CD14-positive monocyte (primary cell): ENCODE data around the gene FXYD1. TPM values are rescaled to one million over a fixed set of nuclear protein-coding genes. Genes with fewer than 3 reads are reported as not detected.

Experiments used
- DNase-seq, 3 donors: peaks; one replicate each; pipeline ENCODE4 v3.0.0-alpha.2; 2011 to 2022
- H2AFZ ChIP-seq: 2 replicates; pipeline ENCODE4 v1.6.0; 2012; ENCODE audit warnings: mild to moderate bottlenecking, low read depth, low read length, inconsistent platforms; ENCODE audit not compliant: insufficient read depth, poor library complexity, severe bottlenecking
- H3K27ac ChIP-seq, 2 donors: 1 replicate in 1 of 2; 2 replicates in 1 of 2; pipeline ENCODE4 v1.5.1; 2012 to 2013; ENCODE audit warnings: low read length in 2 of 2, control low read depth in 1 of 2, inconsistent platforms in 1 of 2, low read depth in 1 of 2, mild to moderate bottlenecking in 1 of 2
- H3K27me3 ChIP-seq, 2 donors: one replicate each; pipeline versions ENCODE4 v1.6.0 to v1.6.1; 2011 to 2013; ENCODE audit warnings: low read length in 2 of 2; ENCODE audit not compliant: control insufficient read depth in 2 of 2, insufficient read depth in 2 of 2
- H3K36me3 ChIP-seq, 2 donors: replicated peaks in 1 of 2; 1 replicate in 1 of 2; 2 replicates in 1 of 2; pipeline versions ENCODE4 v1.5.1 to v1.6.1; 2012 to 2013; ENCODE audit warnings: low read length in 2 of 2, control low read depth in 1 of 2, inconsistent platforms in 1 of 2, mild to moderate bottlenecking in 1 of 2; ENCODE audit not compliant: insufficient read depth in 2 of 2, control insufficient read depth in 1 of 2
- H3K4me1 ChIP-seq, 2 donors: 1 replicate in 1 of 2; 2 replicates in 1 of 2; pipeline versions ENCODE4 v1.5.1 to v1.6.1; 2012 to 2013; ENCODE audit warnings: low read length in 2 of 2, control low read depth in 1 of 2, inconsistent platforms in 1 of 2, mild to moderate bottlenecking in 1 of 2, moderate library complexity in 1 of 2; ENCODE audit not compliant: insufficient read depth in 2 of 2, control insufficient read depth in 1 of 2
- H3K4me2 ChIP-seq: replicated peaks from 2 replicates; pipeline ENCODE3; 2012; ENCODE audit warnings: low read length, moderate library complexity, mild to moderate bottlenecking; ENCODE audit not compliant: poor library complexity, severe bottlenecking; ENCODE audit errors: extremely low read depth
- H3K4me3 ChIP-seq, 3 experiments: fragments of 200-600 bp in 1 of 3; sonication (generic) in 1 of 3; replicated peaks in 1 of 3; 1 replicate in 2 of 3; 2 replicates in 1 of 3; pipeline ENCODE4 v1.5.1; 2011 to 2013; ENCODE audit warnings: low read length in 3 of 3, mild to moderate bottlenecking in 3 of 3, control low read depth in 2 of 3, low read depth in 2 of 3, inconsistent platforms in 1 of 3, moderate library complexity in 1 of 3
- H3K79me2 ChIP-seq: 2 replicates; pipeline ENCODE4 v1.6.0; 2012; ENCODE audit warnings: mild to moderate bottlenecking, control low read depth, inconsistent platforms, low read length, moderate library complexity; ENCODE audit not compliant: insufficient read depth
- H3K9ac ChIP-seq: 2 replicates; pipeline ENCODE4 v1.6.0; 2017; ENCODE audit warnings: low read length, mild to moderate bottlenecking; ENCODE audit not compliant: insufficient read depth, poor library complexity, severe bottlenecking
- H3K9me3 ChIP-seq, 2 donors: replicated peaks in 1 of 2; 1 replicate in 1 of 2; 2 replicates in 1 of 2; pipeline versions ENCODE4 v1.5.1 to v1.6.1; 2012 to 2013; ENCODE audit warnings: low read length in 2 of 2, control low read depth in 1 of 2; ENCODE audit not compliant: control insufficient read depth in 1 of 2, insufficient read depth in 1 of 2
- H4K20me1 ChIP-seq: 2 replicates; pipeline ENCODE4 v1.6.0; 2012; ENCODE audit warnings: mild to moderate bottlenecking, low read length, control low read depth, moderate library complexity; ENCODE audit not compliant: insufficient read depth
- H3K27ac Mint-ChIP-seq, 7 donors: one replicate each; pipeline ENCODE4 v1.8.0; 2020; ENCODE audit warnings: mild to moderate bottlenecking in 7 of 7, mixed read lengths in 7 of 7, moderate library complexity in 6 of 7, inconsistent platforms in 2 of 7
- H3K27me3 Mint-ChIP-seq, 3 donors: one replicate each; pipeline ENCODE4 v1.8.0; 2021 to 2022; ENCODE audit warnings: low read depth in 3 of 3, mild to moderate bottlenecking in 3 of 3, mixed read lengths in 3 of 3, moderate library complexity in 3 of 3, inconsistent platforms in 1 of 3
- H3K36me3 Mint-ChIP-seq, 2 donors: one replicate each; pipeline ENCODE4 v1.8.0; 2020; ENCODE audit warnings: mixed read lengths in 2 of 2, inconsistent platforms in 1 of 2, mild to moderate bottlenecking in 1 of 2
- H3K4me1 Mint-ChIP-seq: one replicate; pipeline ENCODE4 v1.8.0; 2020; ENCODE audit warnings: mild to moderate bottlenecking, mixed read lengths
- H3K4me3 Mint-ChIP-seq, 2 donors: one replicate each; pipeline ENCODE4 v1.8.0; 2020; ENCODE audit warnings: mild to moderate bottlenecking in 2 of 2, mixed read lengths in 2 of 2, moderate library complexity in 1 of 2
- H3K9me3 Mint-ChIP-seq, 7 donors: one replicate each; pipeline ENCODE4 v1.8.0; 2020 to 2022; ENCODE audit warnings: mixed read lengths in 7 of 7, mild to moderate bottlenecking in 6 of 7, moderate library complexity in 6 of 7, inconsistent platforms in 2 of 7
- CTCF ChIP-seq: fragments of 200-600 bp; IDR thresholded peaks from one replicate; pipeline ENCODE4 v1.8.0; 2022; ENCODE audit warnings: antibody characterized with exemption, mild to moderate bottlenecking
- WGBS: methylation state at CpG from one replicate; pipeline ENCODE4 v1.1.5; 2013; ENCODE audit warnings: missing lambda C conversion rate; ENCODE audit not compliant: insufficient coverage; 5-methylcytosine and 5-hydroxymethylcytosine counted together
- intact Hi-C, 2 donors: fragments of 100-400 bp; cut with micrococcal nuclease; formaldehyde crosslinking; loops; one replicate each; pipeline versions ENCODE4 v1.15.0 to v1.15.1; 2023
- polyA plus RNA-seq, 3 donors: library from polyadenylated mRNA; depleted of rRNA in 1 of 3; unstranded in 2 of 3; stranded (reverse) in 1 of 3; fragments of 300-500 nt in 2 of 3; fragments of >200 nt in 1 of 3; fragmentation: Illumina TruSeq in 2 of 3; gene quantifications; 1 replicate in 2 of 3; 2 replicates in 1 of 3; pipeline ENCODE4 v1.2.3, GENCODE V29; 2012 to 2021

FXYD1 gene
- polyA plus RNA-seq, 3 donors = 0.25 to 0.74 TPM; not detected in 1

- Histone ChIP-seq H3K79me2 (no peaks in the 10 kb centered on the region), H3K4me2 (no peak overlapping the region), H3K27me3 (peaks cover 0 to 6% of the 10 kb centered on the region in 2 donors), H3K9ac (no peak overlapping the region), H3K9me3 (no peaks in the 10 kb centered on the region), H3K36me3 (no peaks in the 10 kb centered on the region), H3K4me3 (no peak overlapping the region), H3K4me1 (no peaks in the 10 kb centered on the region), H3K27ac (no peak overlapping the region), H4K20me1 (no peaks in the 10 kb centered on the region), H2AFZ (no peak overlapping the region)
- no peaks in the 10 kb centered on the region for H3K9me3 Mint-ChIP-seq
- no peak for DNase-seq
- H3K27ac Mint-ChIP-seq = no peak overlapping the region
- H3K4me1 Mint-ChIP-seq = peaks cover 8% of the 10 kb centered on the region
- no peak overlapping the region for H3K4me3 Mint-ChIP-seq
- intact Hi-C loops = no loop called here
- no peaks in the 10 kb centered on the region for H3K36me3 Mint-ChIP-seq
- 93% methylated on average over 5 of the region's 5 CpGs for WGBS
- H3K27me3 Mint-ChIP-seq = peaks cover 7 to 15% (median 12%) of the 10 kb centered on the region in 3 donors
- TF ChIP-seq CTCF = no peak
Observed at GRCh38 chr19:35093430-35093829, 45.2 kb upstream of the FXYD1 start.

- H2AFZ ChIP-seq = no peak overlapping the region
- no peaks in the 10 kb centered on the region for H3K9me3 ChIP-seq
- Mint-ChIP-seq H3K27me3 (peaks cover 5 to 15% (median 9%) of the 10 kb centered on the region in 3 donors), H3K36me3 (no peaks in the 10 kb centered on the region), H3K4me3 (no peak overlapping the region), H3K4me1 (peaks cover 8% of the 10 kb centered on the region), H3K27ac (peak overlapping the region in 1 of 7 donors; percentile 0), H3K9me3 (no peaks in the 10 kb centered on the region)
- DNase-seq = no peak
- no peak overlapping the region for H3K9ac ChIP-seq
- H3K27ac ChIP-seq = no peak overlapping the region
- H3K4me3 ChIP-seq = no peak overlapping the region
- H4K20me1 ChIP-seq = no peaks in the 10 kb centered on the region
- no peak for TF ChIP-seq CTCF
- intact Hi-C loops = no loop called here
- H3K79me2 ChIP-seq = no peaks in the 10 kb centered on the region
- no peaks in the 10 kb centered on the region for H3K4me1 ChIP-seq
- WGBS = 84% methylated on average over 11 of the region's 11 CpGs
- no peak overlapping the region for H3K4me2 ChIP-seq
- no peaks in the 10 kb centered on the region for H3K36me3 ChIP-seq
- H3K27me3 ChIP-seq = peaks cover 0 to 6% of the 10 kb centered on the region in 2 donors
Observed at GRCh38 chr19:35093941-35094647, 44.5 kb upstream of the FXYD1 start.
